Stimulated activated CD8-positive, alpha-beta memory T cell treated with anti-CD3 and anti-CD28 coated beads, Interleukin-4, amount 100 ng/mL, for 48 hours (primary cell): ENCODE results near the gene UTF1.
"Not testable (repeated sequence)": the region's sequence is repeated elsewhere in the genome, so short reads cannot be mapped to it uniquely, and the experiment has no call there.

Experiments
- DNase-seq: peaks from one replicate; pipeline ENCODE4 v3.0.0-alpha.2; 2020

Gene UTF1

DNA sequence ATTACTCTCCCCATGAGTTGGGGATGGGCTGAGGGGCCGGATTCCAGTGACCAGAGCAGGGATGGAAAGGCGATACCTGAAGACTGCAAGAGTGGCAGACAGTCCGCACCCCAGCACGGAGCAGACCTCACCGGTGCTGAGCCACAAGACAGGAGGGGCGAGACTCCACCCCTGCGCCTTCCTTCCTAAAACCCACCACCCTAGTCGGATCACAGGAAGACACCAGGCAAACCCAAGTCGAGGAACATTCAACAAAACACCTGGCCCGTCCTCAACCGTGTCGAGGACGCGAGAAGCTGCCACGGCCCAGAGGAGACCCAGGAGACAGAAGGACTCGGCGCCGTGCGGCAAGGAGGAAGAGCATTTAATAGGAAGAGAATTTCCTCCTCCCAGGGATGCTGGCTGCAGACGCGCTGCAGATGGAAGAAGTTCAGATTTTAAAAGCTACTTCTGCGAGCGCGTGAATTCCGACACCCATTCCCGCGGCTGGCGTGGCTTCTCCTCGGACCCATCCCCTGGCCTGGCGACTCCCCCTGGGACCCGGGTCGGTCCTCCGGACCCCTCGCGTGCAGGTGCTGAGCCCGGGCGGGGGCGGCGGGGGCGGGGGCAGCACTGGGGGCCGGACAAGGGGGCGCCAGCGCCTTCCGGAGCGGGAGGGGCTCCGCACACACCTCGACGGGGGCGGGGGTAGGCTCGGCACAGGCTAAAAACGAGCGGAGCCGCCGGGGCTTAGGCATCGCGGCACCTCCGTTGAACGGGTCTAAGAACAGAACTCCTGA is 563 bp upstream of the UTF1 start:
- no peak for DNase-seq

DNA sequence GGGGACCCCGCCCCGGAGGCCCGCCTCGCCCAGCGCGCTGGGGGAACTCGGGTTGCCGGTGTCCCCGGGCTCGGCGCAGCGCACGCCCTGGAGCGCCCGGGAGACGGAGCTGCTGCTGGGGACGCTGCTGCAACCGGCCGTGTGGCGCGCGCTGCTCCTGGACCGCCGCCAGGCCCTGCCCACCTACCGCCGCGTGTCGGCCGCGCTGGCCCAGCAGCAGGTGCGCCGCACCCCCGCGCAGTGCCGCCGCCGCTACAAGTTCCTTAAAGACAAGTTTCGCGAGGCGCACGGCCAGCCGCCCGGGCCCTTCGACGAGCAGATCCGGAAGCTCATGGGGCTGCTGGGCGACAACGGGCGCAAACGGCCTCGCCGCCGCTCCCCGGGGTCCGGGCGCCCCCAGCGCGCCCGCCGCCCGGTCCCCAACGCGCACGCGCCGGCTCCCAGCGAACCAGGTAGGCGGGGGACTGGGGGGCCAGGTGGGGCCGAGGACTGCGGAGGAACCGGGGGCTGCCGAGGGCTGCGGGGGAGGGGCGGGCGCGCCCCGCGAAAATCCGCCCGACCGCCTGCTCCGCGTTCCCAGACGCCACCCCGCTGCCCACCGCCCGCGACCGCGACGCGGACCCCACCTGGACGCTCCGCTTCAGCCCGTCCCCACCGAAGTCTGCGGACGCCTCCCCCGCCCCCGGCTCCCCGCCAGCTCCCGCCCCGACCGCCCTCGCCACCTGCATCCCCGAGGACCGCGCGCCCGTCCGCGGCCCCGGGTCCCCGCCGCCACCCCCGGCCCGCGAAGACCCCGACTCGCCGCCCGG is 574 bp downstream of the UTF1 start:
- no peak for DNase-seq

- DNase-seq, result no peak
These were observed 1.4 kb downstream of the UTF1 start for GRCh38 chr10:133231244-133231945.

DNA sequence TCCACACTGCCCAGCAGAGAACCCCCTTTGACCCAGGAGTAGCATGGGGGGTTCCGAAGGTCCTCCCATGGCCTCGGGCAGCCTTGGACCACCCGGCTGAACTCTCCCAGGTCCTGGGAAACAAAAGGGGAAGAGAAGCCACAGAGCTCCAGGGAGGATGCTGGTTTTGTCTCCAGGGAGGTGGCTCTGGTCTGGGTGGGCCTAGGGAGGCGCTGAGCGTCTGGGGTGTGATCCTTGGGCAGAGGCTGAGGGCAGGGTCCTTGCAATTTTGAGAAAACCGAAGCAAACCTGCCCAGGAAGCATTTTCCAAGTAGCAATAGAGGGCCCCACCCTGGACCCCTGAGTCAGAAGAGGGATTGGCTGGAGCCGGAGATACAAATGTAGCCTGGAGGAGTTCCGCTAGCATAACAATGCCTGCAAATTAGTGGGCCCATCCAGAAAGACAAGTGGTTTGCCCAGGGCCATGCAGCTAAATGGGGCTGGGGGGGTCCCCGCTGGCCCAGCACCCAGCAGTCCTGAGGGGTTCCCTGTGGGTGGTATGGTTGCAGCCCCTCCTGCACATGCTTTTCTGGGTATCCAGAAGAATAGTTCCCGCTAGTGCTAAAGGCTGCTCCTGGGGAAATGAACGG is 2.0 kb downstream of the UTF1 start:
- no peak for DNase-seq

- not testable (repeated sequence) for DNase-seq
These were observed 4.8 kb downstream of the UTF1 start for GRCh38 chr10:133234796-133235195.

DNA sequence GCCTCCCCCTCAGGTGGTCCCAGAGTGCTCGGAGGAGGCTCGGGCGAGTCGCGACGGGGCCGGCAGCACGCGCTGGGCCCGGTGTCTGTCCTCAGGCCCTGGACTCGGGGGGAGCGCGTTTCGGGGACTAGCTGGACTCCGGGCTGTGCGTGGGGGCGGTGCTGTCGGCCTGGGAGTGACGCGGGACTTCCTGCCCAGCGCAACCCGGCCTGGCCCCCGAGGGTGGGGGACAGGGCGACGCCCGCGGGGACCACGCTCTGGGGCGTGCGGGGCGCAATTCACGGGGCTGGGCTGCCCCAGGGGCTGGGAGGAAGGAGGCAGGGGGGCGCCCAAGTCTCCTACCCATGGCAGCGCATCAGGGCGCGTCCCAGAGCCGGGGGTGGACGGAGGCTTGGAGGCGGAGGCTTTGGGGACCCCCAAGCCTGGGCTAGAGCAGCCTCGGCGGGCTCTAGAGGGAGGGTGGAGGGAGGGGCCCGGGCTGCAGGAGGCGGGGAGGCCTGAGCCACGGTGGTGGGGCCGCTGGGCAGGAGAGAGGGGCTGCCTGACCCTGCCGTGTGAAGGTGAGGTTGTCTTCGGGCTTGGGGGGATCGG is 5.3 kb downstream of the UTF1 start:
- DNase-seq, result no peak

GRCh38 chr10:133235932-133236331 is 5.9 kb downstream of the UTF1 start:
- no peak for DNase-seq

GRCh38 chr10:133236401-133237240 is 6.6 kb downstream of the UTF1 start:
- DNase-seq, result no peak

DNA sequence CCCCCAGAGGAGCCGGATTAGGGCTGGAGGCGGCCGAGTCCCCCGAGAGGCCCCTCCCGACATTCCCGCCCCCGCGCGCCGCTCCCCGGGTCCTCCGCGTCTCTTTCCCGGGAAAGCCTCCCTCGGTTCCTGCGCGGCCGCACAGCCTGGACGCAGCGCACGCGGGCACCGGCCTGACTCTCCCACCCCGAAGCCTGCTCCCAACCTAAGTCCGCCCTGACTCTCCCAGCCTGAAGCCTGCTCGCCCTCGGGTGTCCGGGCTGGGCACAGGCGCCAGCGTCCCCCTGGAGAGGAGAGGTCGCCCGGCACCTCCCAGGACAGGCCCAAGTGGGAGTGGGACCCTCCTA is 7.2 kb downstream of the UTF1 start:
- DNase-seq, result no peak

DNA sequence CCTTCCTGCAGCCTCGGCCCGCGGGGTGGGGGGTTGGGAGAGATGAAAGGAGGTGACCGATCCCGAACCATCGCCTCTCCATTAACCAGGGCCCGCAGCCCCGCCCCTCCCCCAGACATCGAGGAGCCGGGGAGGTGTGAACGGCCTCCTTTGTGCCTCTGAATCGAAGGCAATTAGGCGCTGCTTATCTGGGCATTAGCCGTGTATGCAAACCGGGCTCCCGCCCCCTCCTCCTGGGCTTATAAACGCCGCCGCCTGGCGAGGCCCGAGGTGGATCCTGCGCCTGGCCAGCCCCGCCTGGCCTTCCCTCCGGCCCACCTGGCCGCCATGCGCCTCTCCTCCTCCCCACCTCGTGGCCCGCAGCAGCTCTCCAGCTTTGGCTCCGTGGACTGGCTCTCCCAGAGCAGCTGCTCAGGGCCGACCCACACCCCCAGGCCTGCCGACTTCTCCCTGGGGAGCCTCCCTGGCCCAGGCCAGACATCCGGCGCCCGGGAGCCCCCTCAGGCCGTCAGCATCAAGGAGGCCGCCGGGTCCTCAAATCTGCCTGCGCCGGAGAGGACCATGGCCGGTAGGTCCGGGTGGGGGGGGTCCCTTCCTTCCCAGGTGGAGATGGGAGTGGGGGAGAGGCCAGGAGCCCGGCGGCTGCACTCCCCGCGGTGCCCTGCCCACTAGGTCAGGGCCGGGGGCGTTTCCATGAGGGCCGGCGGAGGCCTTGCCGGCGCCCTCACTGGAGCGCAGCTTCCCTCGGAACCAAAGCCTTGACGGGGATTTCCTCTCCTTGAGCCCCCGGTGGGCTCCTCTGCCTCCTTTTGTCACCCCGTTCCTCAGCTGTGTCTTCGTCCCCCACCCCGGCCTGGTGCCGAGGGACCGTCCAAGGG is 7.8 kb downstream of the UTF1 start, which contains the start of gene VENTX:
TSS of gene VENTX (plus strand) at position 268 of the 878 bp plus-strand sequence. CDS start at position 328, 60 bp downstream.
- DNase-seq, result no peak

DNA sequence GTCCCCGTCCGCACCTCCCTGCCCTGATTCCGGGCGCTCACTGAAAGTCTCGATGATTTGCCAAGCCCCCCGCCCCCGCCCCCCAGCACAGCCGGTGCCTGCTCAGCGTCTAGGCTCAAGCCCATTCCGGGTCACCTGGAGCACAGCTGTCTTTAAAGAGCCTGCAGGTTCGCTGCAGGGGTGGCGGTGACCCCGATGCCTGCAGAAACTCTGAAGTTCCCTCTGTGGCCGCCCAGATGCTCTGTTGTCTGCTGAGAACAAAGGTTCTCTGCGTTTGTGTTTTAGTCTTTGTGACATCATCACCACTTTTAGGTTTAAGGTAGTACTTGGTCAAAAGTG is 8.4 kb downstream of the UTF1 start:
- no peak for DNase-seq

- no peak for DNase-seq
These were observed 10.0 kb downstream of the UTF1 start for GRCh38 chr10:133239990-133240389.

- no peak for DNase-seq
These were observed 11.6 kb downstream of the UTF1 start for GRCh38 chr10:133241501-133242205.

- DNase-seq, result no peak
These were observed 12.8 kb downstream of the UTF1 start for GRCh38 chr10:133242611-133243356.

- DNase-seq, result no peak
These were observed 13.6 kb downstream of the UTF1 start for GRCh38 chr10:133243593-133243992.

GRCh38 chr10:133245439-133246235 is 15.6 kb downstream of the UTF1 start:
- no peak for DNase-seq

- DNase-seq, result no peak
These were observed 16.2 kb downstream of the UTF1 start for GRCh38 chr10:133246236-133246626.

DNA sequence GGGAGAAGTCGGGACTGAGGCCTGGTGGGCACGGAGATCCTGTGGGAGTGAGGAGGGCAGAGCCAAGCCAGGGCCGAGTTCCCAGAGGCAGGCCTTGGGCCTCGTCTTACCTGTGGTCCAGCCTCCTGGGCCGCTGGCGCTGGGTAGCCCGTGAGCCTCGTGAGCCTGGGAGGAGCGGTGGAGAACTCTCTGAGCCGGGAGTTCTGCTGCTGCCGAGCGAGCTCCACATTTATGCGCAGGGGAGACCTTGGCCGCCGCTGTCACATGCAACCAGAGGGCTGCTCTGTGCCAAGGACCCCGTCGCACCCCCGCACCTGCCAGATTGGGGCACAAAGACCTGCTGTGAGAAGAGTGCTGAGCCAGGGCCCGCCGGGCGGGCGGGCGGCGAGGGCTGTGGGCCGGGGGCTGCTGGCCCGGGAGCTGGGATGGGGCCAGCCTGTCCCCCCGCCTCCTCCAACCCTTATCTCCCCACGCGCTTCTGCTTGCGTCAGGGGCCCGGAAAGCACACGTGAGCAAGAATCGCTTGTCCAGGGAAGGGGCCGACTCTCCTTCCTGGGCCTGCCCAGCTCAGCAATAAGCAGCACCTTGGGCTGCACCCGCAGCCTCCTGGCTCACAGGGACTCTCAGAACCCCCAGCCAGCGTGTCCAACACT is 17.8 kb downstream of the UTF1 start:
- no peak for DNase-seq
